Adrenal gland (tissue), 12 donors: Measurements from ENCODE around the gene EYS. TPM values are rescaled to one million over a fixed set of nuclear protein-coding genes. Genes with fewer than 3 reads are reported as not detected.

Source experiments
- DNase-seq, 7 donors: peaks; one replicate each; pipeline ENCODE4 v3.0.0-alpha.2; 2019 to 2020
- H3K27ac ChIP-seq, 5 donors: fragments of 200-600 bp; sonication (generic) in 4 of 5; 1 replicate in 3 of 5; 2 replicates in 2 of 5; pipeline versions ENCODE4 v1.5.1 to v1.8.0; 2016 to 2020; ENCODE audit warnings: mild to moderate bottlenecking in 1 of 5
- H3K27me3 ChIP-seq: fragments of 200-600 bp; 2 replicates; pipeline ENCODE4 v1.8.0; 2021
- H3K36me3 ChIP-seq, 2 donors: fragments of 200-600 bp; replicated peaks in 1 of 2; 1 replicate in 1 of 2; 2 replicates in 1 of 2; pipeline versions ENCODE4 v1.5.1 to v1.8.0; 2018 to 2022
- H3K4me1 ChIP-seq, 2 donors: fragments of 200-600 bp; replicated peaks in 1 of 2; 1 replicate in 1 of 2; 2 replicates in 1 of 2; pipeline versions ENCODE4 v1.5.1 to v1.8.0; 2018 to 2021
- H3K4me3 ChIP-seq, 4 donors: fragments of 200-600 bp; sonication (generic) in 3 of 4; one replicate each; pipeline ENCODE4 v1.5.1; 2016 to 2018
- H3K9me3 ChIP-seq, 3 donors: fragments of 200-600 bp; sonication (generic) in 1 of 3; replicated peaks in 1 of 3; 1 replicate in 2 of 3; 2 replicates in 1 of 3; pipeline versions ENCODE4 v1.5.1 to v1.8.0; 2016 to 2021
- CTCF ChIP-seq, 6 experiments: fragments of 450-650 bp in 4 of 6; fragments of 200-600 bp in 2 of 6; sonication (generic) in 1 of 6; IDR thresholded peaks; 1 replicate in 5 of 6; 2 replicates in 1 of 6; pipeline versions ENCODE4 v1.5.1 to v1.8.0; 2016 to 2021; ENCODE audit warnings: antibody characterized with exemption in 6 of 6, mild to moderate bottlenecking in 2 of 6, moderate library complexity in 1 of 6
- POLR2A ChIP-seq, 2 donors: fragments of 450-650 bp; IDR thresholded peaks; one replicate each; pipeline ENCODE4 v1.6.1; 2017; ENCODE audit warnings: antibody characterized with exemption in 2 of 2, mild to moderate bottlenecking in 2 of 2, moderate library complexity in 1 of 2
- WGBS, 4 donors: extraction: QIAGEN DNeasy Blood & Tissue Kit in 2 of 4; methylation state at CpG; one replicate each; pipeline versions ENCODE4 v1.1.5 to v1.1.7; 2013 to 2017; 5-methylcytosine and 5-hydroxymethylcytosine counted together
- intact Hi-C, 2 donors: fragments of 100-400 bp; cut with DNase I; formaldehyde crosslinking; loops; one replicate each; pipeline versions ENCODE4 v1.14.1 to v1.15.0; 2022 to 2023
- polyA plus RNA-seq, 3 donors: library from polyadenylated mRNA; stranded (reverse); fragments of 200-250 nt in 2 of 3; fragments of 350-450 nt in 1 of 3; fragmentation: Illumina TruSeq in 1 of 3; extraction: RNeasy Lipid Tissue Mini Kit (QIAGEN cat#74804) in 1 of 3; gene quantifications; one replicate each; pipeline ENCODE4 v1.2.3, GENCODE V29; 2013 to 2014
- total RNA-seq, 9 donors: library from RNA; depleted of rRNA in 4 of 9; stranded (reverse); fragments of >200 nt in 4 of 9; fragments of 120-200 nt in 1 of 9; fragmentation: NEBNext Ultra II Directional in 1 of 9; extraction: Animal tissue kit (Norgen Biotek cat#: 25700) in 1 of 9; gene quantifications; one replicate each; pipeline versions ENCODE4 v1.1.0 to v1.2.4, GENCODE V29; 2013 to 2023
- donor health status: healthy with polysubstance abuse.
- donor health status: Bipolar disorder and iron deficiency.
- donor health status: DM: yes; HTN: yes; CAD: no.
- donor health status: DM: no; HTN: no; CAD: no.
- donor health status: DM: no; HTN: no; CAD: no.
- donor health status: DM: yes; HTN: yes; CAD: no.

EYS gene
- total and polyA plus RNA-seq, 12 donors, result 0.03 to 3.1 (median 0.18) TPM; not detected in 7

DNA sequence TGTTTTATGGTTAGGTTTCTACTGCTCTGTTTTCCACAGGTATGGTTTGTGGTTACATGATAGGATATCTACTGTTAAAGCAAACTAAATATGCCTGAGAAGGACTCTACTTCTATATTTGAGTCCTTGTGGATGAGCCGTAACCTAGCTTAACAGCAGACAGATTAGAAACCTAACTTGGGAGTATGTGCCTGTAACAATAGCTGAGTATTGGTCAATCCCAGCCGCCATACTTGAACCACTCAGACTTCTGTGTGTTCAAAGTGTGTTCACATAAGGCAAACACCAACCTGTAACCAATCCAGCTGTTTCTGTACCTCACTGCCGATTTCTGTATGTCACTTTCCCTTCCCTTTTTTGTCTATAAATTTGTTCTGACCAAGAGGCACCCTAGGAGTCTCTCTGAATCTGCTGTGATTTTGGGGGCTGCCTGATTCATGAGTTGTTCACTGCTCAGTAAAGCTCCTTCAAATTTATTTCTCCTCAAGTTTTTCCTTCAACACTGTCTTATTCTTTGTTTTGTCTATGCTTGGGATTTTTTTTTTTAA lies 2034.4 kb downstream of the EYS start:
- Histone ChIP-seq H3K9me3 (no peaks in the 10 kb centered on the region), H3K4me1 (peaks cover 44 to 55% of the 10 kb centered on the region in 2 donors), H3K36me3 (no peaks in the 10 kb centered on the region), H3K4me3 (no peak overlapping the region), H3K27me3 (no peaks in the 10 kb centered on the region), H3K27ac (no peak overlapping the region)
- no peak for TF ChIP-seq POLR2A (IDR thresholded peaks at IDR 0.05)
- TF ChIP-seq CTCF (IDR thresholded peaks at IDR 0.05), result no peak
- intact Hi-C loops, result no loop called here
- WGBS, 4 donors, result 90 to 95% (median 92%) methylated on average over 3 of the region's 3 CpGs
- no peak for DNase-seq

GRCh38 chr6:63671098-63671754 lies 2035.8 kb downstream of the EYS start:
- intact Hi-C loops, result no loop called here
- H3K4me1 ChIP-seq, result peaks cover 30 to 40% of the 10 kb centered on the region in 2 donors
- no peaks in the 10 kb centered on the region for H3K9me3 ChIP-seq
- no peak overlapping the region for H3K27ac ChIP-seq
- no peaks in the 10 kb centered on the region for H3K36me3 ChIP-seq
- H3K4me3 ChIP-seq, result no peak overlapping the region
- 68 to 83% (median 70%) methylated on average over 6 of the region's 6 CpGs for WGBS, 4 donors
- TF ChIP-seq POLR2A (IDR thresholded peaks at IDR 0.05) (no peak), CTCF (IDR thresholded peaks at IDR 0.05) (no peak)
- no peaks in the 10 kb centered on the region for H3K27me3 ChIP-seq
- DNase-seq, result no peak
